Inferior parietal cortex (tissue), 1 donor: ENCODE results near the gene SELE.
"Not testable (repeated sequence)": the region's sequence is repeated elsewhere in the genome, so short reads cannot be mapped to it uniquely, and the experiment has no call there.

Experiments used
- DNase-seq: peaks from one replicate; pipeline ENCODE4 v3.0.0-alpha.2; 2016; ENCODE audit errors: extremely low spot score

SELE gene

GRCh38 chr1:169724168-169724567 is 9.7 kb downstream of the SELE start:
- DNase-seq = no peak

- no peak for DNase-seq
Measured at GRCh38 chr1:169723763-169724162, 10.1 kb downstream of the SELE start.

- no peak for DNase-seq
Measured at GRCh38 chr1:169722779-169723178, 11.1 kb downstream of the SELE start.

- not testable (repeated sequence) for DNase-seq
Measured at GRCh38 chr1:169715100-169715499, 18.8 kb downstream of the SELE start.

GRCh38 chr1:169713090-169713489 is 20.8 kb downstream of the SELE start:
- not testable (repeated sequence) for DNase-seq

- DNase-seq = no peak
Measured at GRCh38 chr1:169712309-169712631, 21.6 kb downstream of the SELE start.

- peak; percentile 74 for DNase-seq
Measured at GRCh38 chr1:169711469-169712308, 22.2 kb downstream of the SELE start, which contains the start of gene SELL. Gene SELL (minus strand): TSS chr1:169711620. CDS start chr1:169711498, 122 bp downstream.

GRCh38 chr1:169708647-169709046 is 25.2 kb downstream of the SELE start:
- DNase-seq = no peak

GRCh38 chr1:169707912-169708604 is 25.8 kb downstream of the SELE start:
- no peak for DNase-seq

- no peak for DNase-seq
Measured at GRCh38 chr1:169704797-169705196, 29.1 kb downstream of the SELE start.

GRCh38 chr1:169701261-169702005 is 32.4 kb downstream of the SELE start:
- no peak for DNase-seq

- no peak for DNase-seq
Measured at GRCh38 chr1:169699707-169700106, 34.2 kb downstream of the SELE start.

GRCh38 chr1:169698976-169699375 is 34.9 kb downstream of the SELE start:
- no peak for DNase-seq

GRCh38 chr1:169697755-169698154 is 36.1 kb downstream of the SELE start:
- no peak for DNase-seq

GRCh38 chr1:169696273-169697100 is 37.4 kb downstream of the SELE start:
- no peak for DNase-seq

- no peak for DNase-seq
Measured at GRCh38 chr1:169694304-169695075, 39.4 kb downstream of the SELE start.

GRCh38 chr1:169692756-169693460 is 41.0 kb downstream of the SELE start:
- DNase-seq = no peak

GRCh38 chr1:169690489-169690888 is 43.4 kb downstream of the SELE start:
- DNase-seq = no peak

GRCh38 chr1:169689395-169689794 is 44.5 kb downstream of the SELE start:
- DNase-seq = no peak

- not testable (repeated sequence) for DNase-seq
Measured at GRCh38 chr1:169688377-169688776, 45.5 kb downstream of the SELE start.
